Measurements from ENCODE around the gene GALM.

Gene GALM

DNA sequence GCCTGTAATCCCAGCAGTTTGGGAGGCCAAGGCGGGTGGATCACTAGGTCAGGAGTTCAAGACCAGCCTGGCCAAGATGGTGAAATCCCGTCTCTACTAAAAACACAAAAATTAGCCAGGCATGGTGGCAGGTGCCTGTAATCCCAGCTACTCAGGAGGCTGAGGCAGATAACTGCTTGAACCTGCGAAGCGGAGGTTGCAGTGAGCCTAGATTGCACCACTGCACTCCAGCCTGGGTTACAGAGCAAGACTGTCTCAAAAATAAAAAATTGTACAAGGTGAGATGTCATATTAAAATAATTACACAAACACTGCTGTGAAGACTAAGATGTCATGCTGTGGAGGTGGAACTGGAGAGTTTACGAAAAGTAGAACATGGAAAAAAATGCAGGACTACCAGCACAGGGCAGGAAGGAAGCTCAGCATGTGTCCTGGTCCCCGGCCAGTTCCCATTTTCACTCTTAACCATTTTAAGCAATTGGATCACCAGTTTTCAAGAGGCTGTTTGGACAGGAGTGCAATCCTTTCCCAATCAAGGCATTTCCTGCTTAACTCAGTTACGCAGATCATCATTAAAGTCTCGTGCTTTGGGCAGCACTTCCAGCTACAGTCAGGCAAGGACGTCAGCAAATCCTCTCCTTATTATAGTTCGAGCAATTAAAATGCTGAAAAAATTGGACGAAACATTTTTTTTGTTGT, 71.2 kb downstream of the GALM start:
- in situ Hi-C loops (cut with MboI; ENCODE audit: low sequenced_read_pairs) = loop anchor here (10.0 to 25.0 kb wide), 3 partner anchors 152 to 750 kb away; no protein-coding TSS in a partner anchor

DNA sequence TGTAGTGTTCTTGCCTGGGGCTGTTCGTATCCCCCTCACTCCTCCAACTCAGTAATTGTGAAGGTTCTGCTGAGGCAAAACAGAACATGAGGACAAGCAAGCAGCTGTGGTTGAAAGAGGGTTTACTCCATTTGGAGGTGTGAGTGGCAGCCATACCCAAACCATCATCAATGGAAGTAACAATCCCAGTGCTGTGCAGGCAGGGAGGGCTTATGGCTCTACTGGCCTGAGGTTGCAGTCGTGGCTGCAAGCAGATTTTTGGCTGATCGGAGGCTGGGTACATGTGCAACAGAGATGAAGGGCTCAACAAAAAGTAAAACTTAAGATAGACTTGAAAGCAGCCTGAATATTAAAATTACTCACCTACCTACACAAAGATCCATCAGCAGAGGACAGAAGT, 72.0 kb downstream of the GALM start:
- in situ Hi-C loops (cut with MboI; ENCODE audit: low sequenced_read_pairs) = loop anchor here (10.0 to 25.0 kb wide), 3 partner anchors 153 to 751 kb away; no protein-coding TSS in a partner anchor

DNA sequence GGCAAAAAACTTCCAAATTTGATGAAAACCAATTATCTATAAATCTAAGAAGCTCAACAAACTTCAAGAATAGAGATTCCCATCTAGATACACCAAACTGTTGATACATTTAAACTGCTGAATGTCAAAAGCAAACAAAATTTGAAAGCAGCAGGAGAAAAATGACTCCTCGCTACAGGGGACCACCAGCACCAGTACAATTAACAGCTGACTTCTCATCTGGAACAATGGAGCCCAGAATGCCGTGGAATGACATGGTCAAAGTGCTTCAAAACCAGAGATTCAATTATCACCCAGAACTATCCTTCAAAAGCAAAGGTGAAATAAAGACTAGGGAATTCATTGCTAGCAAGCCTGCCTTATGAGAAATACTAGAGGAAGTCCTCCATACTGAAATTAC, 73.6 kb downstream of the GALM start:
- in situ Hi-C loops (cut with MboI; ENCODE audit: low sequenced_read_pairs) = loop anchor here (10.0 to 25.0 kb wide), 3 partner anchors 155 to 752 kb away; no protein-coding TSS in a partner anchor

DNA sequence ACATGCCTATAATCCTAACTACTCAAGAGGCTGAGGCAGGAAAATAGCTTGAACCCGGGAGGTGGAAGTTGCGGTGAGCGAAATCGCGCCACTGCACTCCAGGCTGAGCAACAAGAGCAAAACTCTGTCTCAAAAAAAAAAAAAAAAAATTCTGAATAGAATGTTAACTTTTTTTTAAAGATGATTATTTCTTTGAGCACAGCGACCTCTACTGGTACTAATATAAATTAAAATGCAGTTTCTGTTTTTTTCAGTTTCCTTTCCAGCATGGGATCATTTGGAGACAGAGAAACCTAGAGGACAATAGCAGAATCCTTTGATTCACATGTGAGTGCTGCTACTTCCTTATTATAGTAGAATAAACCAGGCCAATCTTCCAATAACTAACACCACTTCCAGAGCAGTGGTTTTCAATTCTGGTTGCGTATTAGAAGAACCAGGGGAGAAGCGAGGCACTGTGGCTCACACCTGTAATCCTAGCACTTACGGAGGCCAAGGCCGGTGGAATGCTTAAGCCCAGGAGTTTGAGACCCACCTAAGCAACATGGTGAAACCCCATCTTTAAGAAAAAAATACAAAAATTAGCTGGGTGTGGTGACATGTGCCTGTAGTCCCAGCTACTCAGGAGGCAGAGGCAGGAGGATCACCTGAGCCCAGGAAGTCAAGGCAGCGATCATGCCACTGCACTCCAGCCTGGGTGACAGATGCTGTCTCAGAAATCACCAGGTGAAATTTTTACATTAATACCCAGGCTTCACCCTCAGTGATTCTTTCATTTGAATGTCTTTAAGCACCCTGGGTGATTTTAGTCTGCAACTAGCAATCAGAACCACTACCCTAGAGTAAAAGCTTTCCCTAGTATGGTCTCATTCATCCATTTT, 75.2 kb downstream of the GALM start:
- in situ Hi-C loops (cut with MboI; ENCODE audit: low sequenced_read_pairs) = loop anchor here (25.0 kb wide), 2 partner anchors 429 to 754 kb away; no protein-coding TSS in a partner anchor

DNA sequence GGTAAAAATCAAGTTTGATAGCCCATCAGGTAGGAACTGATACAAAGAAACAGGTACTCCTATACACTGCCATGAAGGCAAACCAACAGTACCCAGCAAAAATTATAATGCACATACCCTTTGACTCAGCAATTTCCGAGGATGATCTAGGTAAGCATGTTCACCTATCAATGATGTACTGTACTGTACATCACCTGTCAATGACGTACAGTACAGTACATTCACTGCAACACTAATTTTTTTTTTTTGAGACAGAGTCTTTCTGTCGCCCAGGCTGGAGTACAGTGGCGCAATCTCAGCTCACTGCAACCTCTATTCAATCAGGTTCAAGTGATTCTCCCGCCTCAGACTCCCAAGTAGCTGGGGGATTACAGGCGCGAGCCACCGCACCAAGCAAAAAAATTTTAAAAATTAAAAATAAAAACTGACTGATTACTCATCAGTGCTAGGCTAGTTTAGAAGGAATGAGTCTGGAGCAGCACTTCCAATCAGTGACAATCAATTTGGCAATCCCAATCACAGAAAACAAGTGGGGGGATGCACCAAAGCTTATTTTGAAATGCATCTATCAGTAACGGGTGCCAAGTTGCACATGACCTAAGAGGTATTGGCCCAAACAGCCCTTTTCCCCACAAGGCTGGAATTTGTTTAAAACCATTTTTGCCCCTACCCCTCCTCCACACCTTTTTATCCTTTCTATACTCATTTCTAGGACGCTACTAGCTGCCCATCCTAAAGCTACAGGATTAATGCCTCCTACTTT, 77.1 kb downstream of the GALM start:
- in situ Hi-C loops (cut with MboI; ENCODE audit: low sequenced_read_pairs) = loop anchor here (25.0 kb wide), 2 partner anchors 431 to 756 kb away; no protein-coding TSS in a partner anchor

DNA sequence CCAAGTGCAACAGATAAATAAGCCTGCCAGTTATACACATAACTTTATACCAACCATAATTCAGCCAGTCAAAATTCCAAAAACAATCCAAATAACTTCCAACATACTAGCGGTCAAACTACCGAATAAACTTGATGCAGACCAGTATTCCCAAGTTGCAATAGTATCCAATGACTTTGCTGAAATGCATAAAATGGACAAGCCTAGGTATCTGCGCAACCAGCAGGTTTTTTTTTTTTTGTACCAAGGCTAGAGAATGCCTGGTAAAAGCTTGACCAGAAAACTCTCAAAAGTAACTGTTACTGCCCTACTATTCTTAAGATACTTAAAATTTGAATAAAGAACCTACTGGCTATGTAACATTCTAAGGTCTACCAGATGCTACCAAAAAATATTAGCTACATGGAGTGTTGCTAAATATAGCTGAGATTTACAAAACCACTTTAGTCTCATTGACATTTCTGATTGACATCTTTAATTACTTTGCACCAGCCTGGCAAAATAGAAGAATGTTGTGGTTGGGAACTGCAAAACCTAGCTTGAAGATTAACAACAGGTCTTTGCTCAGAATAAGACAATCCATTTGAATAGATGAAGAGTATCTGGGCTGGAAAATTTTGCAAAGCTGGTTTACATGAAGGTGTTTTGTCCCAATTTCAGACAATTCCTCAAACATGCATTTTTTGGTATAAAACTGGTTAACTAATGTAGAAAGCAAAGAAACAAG, 77.9 kb downstream of the GALM start:
- in situ Hi-C loops (cut with MboI; ENCODE audit: low sequenced_read_pairs) = loop anchor here (25.0 kb wide), 2 partner anchors 432 to 757 kb away; no protein-coding TSS in a partner anchor

DNA sequence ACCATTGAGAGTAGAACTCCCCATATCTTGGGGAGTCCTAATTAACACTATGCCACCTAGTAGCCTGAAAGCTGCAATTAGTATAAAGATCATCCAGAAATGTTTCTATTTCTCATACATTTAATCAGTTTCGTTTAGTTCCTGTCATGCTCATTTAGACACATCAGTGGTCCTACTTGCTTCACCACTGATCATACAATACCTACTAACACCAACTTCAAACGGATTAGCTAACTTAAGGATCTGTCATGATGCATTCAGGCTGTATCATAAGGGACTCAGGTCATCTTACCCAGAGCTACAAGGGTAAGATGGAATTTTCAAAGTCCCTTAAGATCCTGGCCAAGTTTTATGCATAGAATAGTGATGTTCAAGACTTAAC, 78.5 kb downstream of the GALM start:
- in situ Hi-C loops (cut with MboI; ENCODE audit: low sequenced_read_pairs) = loop anchor here (25.0 kb wide), 2 partner anchors 432 to 757 kb away; no protein-coding TSS in a partner anchor

DNA sequence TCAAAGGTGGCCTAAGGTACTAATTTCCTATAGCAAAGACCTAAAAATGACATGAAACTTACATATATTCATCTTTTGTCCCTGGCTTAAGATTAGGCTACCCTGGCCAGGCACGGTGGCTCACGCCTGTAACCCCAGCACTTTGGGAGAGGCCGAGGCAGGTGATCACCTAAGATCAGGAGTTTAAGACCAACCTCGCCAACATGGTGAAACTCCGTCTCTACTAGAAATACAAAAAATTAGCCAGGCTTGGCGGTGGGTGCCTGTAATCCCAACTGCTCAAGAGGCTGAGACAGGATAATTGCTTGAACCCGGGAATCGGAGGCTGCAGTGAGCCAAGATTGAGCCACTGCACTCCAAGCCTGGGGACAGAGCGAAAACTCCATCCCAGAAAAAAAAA, 79.4 kb downstream of the GALM start:
- in situ Hi-C loops (cut with MboI; ENCODE audit: low sequenced_read_pairs) = loop anchor here (25.0 kb wide), 2 partner anchors 433 to 758 kb away; no protein-coding TSS in a partner anchor

DNA sequence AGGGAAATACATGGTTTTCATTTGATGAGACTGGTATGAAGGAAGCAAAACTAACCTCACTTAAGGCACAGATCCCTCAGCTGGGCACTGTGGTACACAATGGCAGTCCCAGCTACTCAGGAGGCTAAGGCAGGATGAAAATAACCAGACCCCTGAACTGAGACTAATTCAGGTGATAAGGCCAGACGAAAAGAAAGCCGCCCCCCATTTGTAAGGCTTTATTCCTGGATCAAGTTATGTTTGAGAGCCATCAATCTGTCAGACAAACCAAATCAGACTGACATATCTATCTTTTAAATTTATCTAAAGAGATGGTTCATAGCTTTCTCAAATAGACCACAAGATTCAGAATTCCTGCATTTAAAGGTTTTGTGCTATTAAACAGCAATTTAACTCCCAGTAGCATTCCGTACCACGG, 81.1 kb downstream of the GALM start:
- in situ Hi-C loops (cut with MboI; ENCODE audit: low sequenced_read_pairs) = loop anchor here (25.0 kb wide), 2 partner anchors 435 to 760 kb away; no protein-coding TSS in a partner anchor

DNA sequence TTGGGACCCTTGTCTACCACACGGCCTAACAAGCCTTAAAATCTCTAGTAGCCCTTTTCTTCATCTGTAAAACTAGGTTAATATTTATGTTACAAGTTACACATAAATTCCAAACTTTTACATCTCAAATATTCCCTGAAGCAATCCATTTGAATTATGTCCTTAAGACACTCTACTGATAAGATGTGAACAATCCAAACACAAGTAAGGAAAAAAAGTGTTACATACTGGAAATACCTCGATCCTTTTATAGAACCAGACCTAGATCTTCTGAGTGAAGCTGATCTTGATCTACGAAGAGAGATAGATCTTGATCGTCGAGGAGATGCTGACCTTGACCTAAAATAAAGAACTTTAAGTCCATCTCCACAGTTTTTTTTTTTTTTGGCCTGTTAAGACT, 81.9 kb downstream of the GALM start:
- in situ Hi-C loops (cut with MboI; ENCODE audit: low sequenced_read_pairs) = loop anchor here (25.0 kb wide), 2 partner anchors 436 to 761 kb away; no protein-coding TSS in a partner anchor

DNA sequence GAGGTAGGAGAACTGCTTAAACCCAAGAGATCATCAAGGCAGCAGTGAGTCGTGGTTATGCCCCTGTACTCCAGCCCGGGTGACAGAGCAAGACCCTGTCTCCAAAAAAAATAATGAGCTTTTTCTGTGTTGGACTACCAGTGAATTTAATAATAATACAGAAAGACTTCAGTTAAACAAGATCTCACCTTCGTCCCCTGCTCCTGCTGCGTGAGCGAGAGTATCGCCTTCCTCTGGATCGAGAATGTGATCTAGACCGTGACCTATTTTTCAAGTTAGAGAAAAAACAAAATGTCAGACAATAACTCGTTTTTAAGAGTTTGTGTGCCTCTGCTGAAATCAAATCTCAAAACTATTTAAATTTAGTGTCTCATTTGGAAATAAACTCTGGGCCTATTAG, 82.5 kb downstream of the GALM start:
- in situ Hi-C loops (cut with MboI; ENCODE audit: low sequenced_read_pairs) = loop anchor here (25.0 kb wide), 2 partner anchors 436 to 761 kb away; no protein-coding TSS in a partner anchor

DNA sequence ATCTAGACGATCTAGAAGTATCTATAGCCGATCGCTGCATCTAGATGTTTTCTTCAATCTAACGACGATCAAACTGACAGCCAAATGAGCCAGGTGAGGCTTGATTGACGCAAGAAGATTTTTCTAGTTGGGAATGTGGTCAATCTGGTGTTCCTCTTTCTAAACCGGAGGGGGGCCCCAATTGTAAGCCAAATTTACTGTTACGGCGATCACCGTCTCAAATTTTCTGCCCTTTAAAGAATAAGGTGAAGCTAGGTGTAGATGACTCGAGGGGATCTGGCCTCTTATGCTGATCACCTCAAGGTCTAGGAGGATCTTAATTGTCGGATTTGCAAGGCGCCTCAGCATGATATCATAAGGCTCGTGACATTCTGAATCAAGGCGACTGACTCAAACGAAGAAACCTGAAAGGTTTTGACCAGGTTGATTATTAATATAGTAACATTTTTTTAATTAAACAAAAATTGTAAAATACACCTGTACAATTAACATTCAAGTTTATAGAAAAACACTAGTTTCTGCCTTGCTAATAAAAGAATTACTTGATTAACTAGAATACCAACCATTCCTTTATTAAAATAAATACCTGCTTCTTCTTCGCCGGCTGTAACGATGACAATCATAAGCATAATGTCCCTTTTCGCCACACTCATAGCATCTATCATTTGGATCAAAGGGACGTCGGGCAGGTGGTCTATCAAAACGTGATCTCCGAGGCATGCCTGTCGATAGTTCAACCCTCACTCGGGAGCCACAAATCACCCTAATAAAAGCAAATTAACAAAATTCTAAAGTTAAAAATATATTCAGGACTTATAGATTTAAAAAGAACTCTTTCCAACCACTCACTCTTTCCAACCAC, 83.3 kb downstream of the GALM start:
- in situ Hi-C loops (cut with MboI; ENCODE audit: low sequenced_read_pairs) = loop anchor here (25.0 kb wide), 2 partner anchors 437 to 762 kb away; no protein-coding TSS in a partner anchor

DNA sequence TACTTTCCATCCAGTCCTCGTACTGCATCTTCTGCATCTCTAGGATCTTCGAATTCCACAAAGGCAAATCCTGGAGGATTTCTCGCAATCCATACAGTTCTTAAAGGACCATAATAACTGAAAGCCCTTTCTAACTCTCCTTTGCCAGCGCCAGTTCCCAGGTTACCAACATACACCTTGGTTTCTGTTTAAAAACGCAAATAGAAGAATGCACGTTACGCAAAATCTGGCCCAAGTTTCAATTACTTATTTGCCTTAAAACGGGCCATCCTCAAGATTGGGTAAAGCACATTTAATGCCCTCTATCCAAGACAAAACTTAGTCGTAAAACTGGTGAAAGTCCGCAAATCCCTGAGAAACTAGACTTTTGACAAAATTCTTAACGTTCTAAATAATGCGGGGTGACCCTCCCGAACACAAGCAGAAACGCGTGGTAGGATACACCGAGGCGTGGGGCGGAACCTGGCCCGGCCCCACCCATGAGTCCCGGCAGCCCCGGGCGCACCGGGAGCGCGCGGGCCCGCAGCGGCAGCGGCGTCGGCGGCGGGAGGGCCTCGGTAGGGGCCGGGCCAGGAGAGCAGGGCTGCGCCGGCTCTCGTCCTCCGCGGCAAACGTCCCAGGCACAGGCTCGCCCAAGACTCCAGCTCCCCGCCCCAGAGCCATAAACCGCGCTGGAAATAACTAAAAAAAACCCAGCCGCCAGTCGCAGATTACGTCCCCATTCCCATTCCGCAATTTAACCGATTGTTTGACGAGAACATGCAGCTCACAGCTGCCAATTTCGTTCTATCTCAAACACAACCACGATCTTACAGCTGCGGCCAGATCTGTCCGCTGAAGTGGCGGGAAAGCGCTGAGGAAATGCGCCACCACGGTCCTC, 84.3 kb downstream of the GALM start:
- in situ Hi-C loops (cut with MboI; ENCODE audit: low sequenced_read_pairs) = no loop called here

DNA sequence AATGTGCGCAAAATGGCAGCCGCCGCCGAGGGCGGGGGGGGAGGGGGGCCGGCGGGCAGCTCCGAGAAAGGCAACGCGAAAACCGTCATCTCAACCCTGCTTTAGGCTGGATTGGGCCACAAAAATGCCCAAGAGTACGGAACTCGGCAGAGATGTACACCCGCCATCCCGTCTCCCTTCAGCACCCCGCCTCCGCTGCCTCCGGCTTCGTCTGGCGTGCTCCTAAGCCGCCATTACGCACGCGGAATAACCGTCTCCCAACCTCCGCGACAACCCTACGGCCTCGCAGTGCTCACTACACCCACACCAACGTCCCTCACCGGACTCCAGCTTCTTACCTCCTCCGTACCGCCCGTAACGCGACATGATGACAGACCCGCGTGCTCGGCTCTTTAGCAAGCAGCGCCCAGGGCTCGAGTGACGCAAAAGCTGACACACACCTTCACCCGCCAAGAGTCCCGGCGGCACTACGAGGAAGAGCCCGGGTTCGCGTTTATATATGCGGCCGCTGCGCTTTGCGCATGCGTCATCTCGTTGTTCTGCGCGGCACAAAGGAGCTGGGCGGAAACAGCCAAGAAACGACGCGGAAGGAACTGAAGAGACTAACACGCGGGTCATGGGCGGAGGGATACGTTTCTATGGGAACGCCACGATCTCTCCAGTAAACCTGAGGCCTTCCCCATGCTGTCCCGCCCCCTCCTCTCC, 85.1 kb downstream of the GALM start, which contains the start of gene SRSF7:
Gene SRSF7 (minus strand): TSS at position 471 of the 705 bp plus-strand sequence. CDS start 105 bp downstream, at position 366.
- in situ Hi-C loops (cut with MboI; ENCODE audit: low sequenced_read_pairs) = no loop called here

DNA sequence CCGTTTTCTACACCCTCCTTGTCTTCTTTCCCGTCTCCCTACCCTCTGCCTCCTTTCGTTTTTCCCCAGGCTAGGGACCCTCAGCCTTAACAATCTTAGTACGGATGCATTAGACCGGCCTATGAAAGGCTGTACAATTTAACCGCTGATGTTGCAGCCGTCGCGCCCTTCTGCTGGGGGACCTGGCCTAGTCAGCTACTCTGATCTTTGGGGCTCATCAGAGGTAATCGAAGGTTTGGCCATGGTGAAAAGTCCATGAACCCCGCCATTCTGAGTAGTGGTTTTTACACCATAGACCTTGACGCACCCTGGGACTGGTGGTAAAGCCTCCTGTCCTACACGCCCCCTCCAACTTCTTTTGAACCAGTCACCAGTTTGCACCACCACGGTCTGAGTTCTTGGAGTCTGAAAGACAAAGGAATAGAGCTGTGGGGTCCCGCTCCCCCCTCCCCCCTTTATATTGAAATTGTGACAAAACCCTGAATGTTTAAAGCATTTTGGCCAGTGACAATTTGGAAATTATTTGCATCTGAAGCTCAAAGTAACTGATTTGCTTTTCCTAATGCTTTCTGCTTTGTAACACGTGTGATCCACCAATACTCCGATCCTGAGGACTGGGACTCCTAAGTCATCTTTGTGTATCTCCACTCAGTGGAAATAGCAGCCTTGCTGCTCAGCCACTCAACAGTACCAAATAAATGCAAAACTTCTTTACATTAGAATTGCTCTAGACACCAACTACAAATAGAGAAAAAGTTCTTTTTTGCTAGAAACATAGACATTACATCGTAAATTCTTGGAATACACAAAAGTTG, 85.9 kb downstream of the GALM start:
- in situ Hi-C loops (cut with MboI; ENCODE audit: low sequenced_read_pairs) = no loop called here

DNA sequence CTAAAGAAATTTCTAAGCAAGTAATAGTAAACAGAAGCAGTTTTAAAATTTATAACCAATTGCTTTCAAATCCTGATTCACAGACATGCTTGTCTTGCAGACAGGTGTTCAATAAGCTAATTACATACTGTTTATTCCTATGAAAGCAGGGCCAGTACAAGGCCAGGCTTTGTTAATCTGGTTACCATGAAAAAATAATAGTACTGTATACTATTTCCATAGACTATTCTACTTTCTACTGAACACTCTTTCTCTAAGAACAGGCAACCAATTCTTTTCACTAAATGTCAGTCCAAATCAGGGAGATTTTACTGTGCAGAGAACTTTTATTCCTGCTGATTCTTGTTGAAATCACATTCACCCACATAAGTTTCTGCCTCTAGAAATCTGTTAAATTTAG, 88.1 kb downstream of the GALM start:
- in situ Hi-C loops (cut with MboI; ENCODE audit: low sequenced_read_pairs) = no loop called here

Data from HL-60/S4 (cell line).